RWPE1 (cell line): ENCODE data around the gene PLD4.

ENCODE experiments used
- CTCF ChIA-PET: fragments of 350-600 bp; sonication (Branson Sonifier 250); formaldehyde crosslinking; extraction: SDS; loops from one replicate; lab custom pipeline; 2021; lab: Yijun Ruan, JAX
- POLR2A ChIA-PET: fragments of 400-600 bp; formaldehyde crosslinking; extraction: SDS; loops from one replicate; lab custom pipeline; 2020; ENCODE audit warnings: antibody characterized with exemption; ENCODE audit not compliant: low non-redundant PET; lab: Yijun Ruan, JAX
- DNase-seq: peaks from one replicate; pipeline ENCODE4 v3.0.0; 2012; ENCODE audit warnings: low spot score
- H3K27ac ChIP-seq: fragments of 450-650 bp; 2 replicates; pipeline ENCODE4 v1.5.1; 2017
- TF ChIP-seq, protein P1 (sequence below): fragments of 450-650 bp; conservative IDR thresholded peaks from 2 replicates; pipeline ENCODE4 v1.5.1; 2017; ENCODE audit warnings: low read depth, mild to moderate bottlenecking

PLD4 gene

GRCh38 chr14:104925855-104926609, 1.4 kb downstream of the PLD4 start:
- CTCF ChIA-PET = no interaction called here
- H3K27ac ChIP-seq = no peak overlapping the region
- no peak for DNase-seq
- POLR2A ChIA-PET = no interaction called here
- TF ChIP-seq, protein P1, sequence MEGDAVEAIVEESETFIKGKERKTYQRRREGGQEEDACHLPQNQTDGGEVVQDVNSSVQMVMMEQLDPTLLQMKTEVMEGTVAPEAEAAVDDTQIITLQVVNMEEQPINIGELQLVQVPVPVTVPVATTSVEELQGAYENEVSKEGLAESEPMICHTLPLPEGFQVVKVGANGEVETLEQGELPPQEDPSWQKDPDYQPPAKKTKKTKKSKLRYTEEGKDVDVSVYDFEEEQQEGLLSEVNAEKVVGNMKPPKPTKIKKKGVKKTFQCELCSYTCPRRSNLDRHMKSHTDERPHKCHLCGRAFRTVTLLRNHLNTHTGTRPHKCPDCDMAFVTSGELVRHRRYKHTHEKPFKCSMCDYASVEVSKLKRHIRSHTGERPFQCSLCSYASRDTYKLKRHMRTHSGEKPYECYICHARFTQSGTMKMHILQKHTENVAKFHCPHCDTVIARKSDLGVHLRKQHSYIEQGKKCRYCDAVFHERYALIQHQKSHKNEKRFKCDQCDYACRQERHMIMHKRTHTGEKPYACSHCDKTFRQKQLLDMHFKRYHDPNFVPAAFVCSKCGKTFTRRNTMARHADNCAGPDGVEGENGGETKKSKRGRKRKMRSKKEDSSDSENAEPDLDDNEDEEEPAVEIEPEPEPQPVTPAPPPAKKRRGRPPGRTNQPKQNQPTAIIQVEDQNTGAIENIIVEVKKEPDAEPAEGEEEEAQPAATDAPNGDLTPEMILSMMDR = no peak

- ChIA-PET POLR2A (interaction anchor here (0.6 kb wide), 1 partner anchor 542 kb away, joined by 3 read pairs; no protein-coding TSS in a partner anchor), CTCF (no interaction called here)
- DNase-seq = no peak
Measured at GRCh38 chr14:104926619-104927431, 2.1 kb downstream of the PLD4 start.

GRCh38 chr14:104927432-104927816, 2.7 kb downstream of the PLD4 start:
- CTCF ChIA-PET = no interaction called here
- TF ChIP-seq, protein P1 = no peak
- DNase-seq = no peak
- POLR2A ChIA-PET = interaction anchor here (0.6 kb wide), 1 partner anchor 543 kb away, joined by 3 read pairs; no protein-coding TSS in a partner anchor
- H3K27ac ChIP-seq = no peak overlapping the region

More at GRCh38 chr14:104926619-104927431, 2.1 kb downstream of the PLD4 start:
- H3K27ac ChIP-seq = no peak overlapping the region
- TF ChIP-seq, protein P1 = no peak

- no peak for DNase-seq
- no peak overlapping the region for H3K27ac ChIP-seq
- TF ChIP-seq, protein P1 = no peak
- CTCF ChIA-PET = no interaction called here
- POLR2A ChIA-PET = no interaction called here
Measured at GRCh38 chr14:104927901-104928300, 3.2 kb downstream of the PLD4 start.

- POLR2A ChIA-PET = no interaction called here
- TF ChIP-seq, protein P1 = no peak
- no peak overlapping the region for H3K27ac ChIP-seq
- CTCF ChIA-PET = no interaction called here
- no peak for DNase-seq
Measured at GRCh38 chr14:104928391-104929133, 3.9 kb downstream of the PLD4 start.
